Effector memory CD8-positive, alpha-beta T cell (primary cell): ENCODE data around the gene TAF6L.
A peak's percentile ranks its signal among the peaks of the same experiment; 100 is the strongest.
"Not testable (repeated sequence)": the region's sequence is repeated elsewhere in the genome, so short reads cannot be mapped to it uniquely, and the experiment has no call there.

ENCODE experiments used
- ATAC-seq: fragments of 150-1000 bp; cut with Tn5 transposase; replicated peaks from 2 replicates; pipeline ENCODE4 v1.10.0; 2021; ENCODE audit warnings: mild to moderate bottlenecking, moderate library complexity
- DNase-seq, 3 experiments: peaks; one replicate each; pipeline ENCODE4 v3.0.0; 2021
- H3K27ac Mint-ChIP-seq, 2 donors: one replicate each; pipeline ENCODE4 v1.8.0; 2022; ENCODE audit warnings: mild to moderate bottlenecking in 2 of 2, mixed read lengths in 2 of 2, moderate library complexity in 2 of 2
- H3K27me3 Mint-ChIP-seq, 2 donors: one replicate each; pipeline ENCODE4 v1.8.0; 2022; ENCODE audit warnings: mixed read lengths in 2 of 2
- H3K36me3 Mint-ChIP-seq: one replicate; pipeline ENCODE4 v1.8.0; 2022; ENCODE audit warnings: mild to moderate bottlenecking, moderate library complexity, mixed read lengths; ENCODE audit not compliant: insufficient read depth
- H3K4me1 Mint-ChIP-seq, 2 donors: one replicate each; pipeline ENCODE4 v1.8.0; 2022; ENCODE audit warnings: low read depth in 2 of 2, mixed read lengths in 2 of 2
- H3K4me3 Mint-ChIP-seq, 2 donors: one replicate each; pipeline ENCODE4 v1.8.0; 2022; ENCODE audit warnings: mild to moderate bottlenecking in 2 of 2, mixed read lengths in 2 of 2, moderate library complexity in 2 of 2
- H3K9me3 Mint-ChIP-seq, 2 donors: one replicate each; pipeline ENCODE4 v1.8.0; 2022; ENCODE audit warnings: mixed read lengths in 2 of 2

Gene TAF6L

DNA sequence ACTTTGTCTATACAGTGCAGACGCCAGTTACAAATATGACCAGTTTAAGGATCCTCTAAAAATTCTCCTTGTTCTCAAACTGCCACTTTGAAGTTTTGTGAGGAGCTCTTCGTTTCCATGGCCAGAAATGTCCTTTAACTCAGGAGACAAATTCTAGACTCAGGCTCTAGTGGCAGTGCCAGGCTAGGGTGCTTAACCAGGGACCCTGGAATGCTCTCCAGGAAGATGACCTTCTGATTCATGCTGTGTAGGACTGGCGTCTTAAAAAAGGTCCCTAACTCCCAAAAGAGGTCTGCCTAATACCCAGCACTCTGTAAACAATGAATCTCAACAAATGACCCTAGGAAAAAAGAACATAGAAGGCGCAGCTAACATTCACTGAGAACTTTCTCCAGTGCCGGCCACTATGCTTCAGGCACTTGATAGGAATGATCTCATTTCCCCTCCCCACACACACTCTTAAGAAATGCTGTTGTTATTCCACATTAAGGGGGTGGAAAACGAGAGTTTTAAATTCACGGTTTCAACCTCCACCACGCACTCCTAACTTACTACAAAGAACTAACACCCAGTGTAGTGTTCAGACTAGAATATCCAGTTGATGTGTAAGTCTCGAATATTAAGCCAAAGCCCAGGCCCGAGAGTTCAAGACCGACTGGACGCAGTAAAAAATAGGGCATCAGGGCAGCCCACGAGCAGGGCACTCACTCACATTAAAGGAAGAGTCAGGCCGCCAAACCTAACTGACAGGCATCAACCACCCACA is 33.3 kb downstream of the TAF6L start:
- H3K4me3 Mint-ChIP-seq: peak overlapping the region; percentile 95 to 98
- H3K27ac Mint-ChIP-seq: peak overlapping the region; percentile 91 to 99
- peaks cover 62% of the 10 kb centered on the region for H3K36me3 Mint-ChIP-seq
- H3K9me3 Mint-ChIP-seq: no peaks in the 10 kb centered on the region
- H3K27me3 Mint-ChIP-seq: no peaks in the 10 kb centered on the region
- H3K4me1 Mint-ChIP-seq: peaks cover 16 to 26% of the 10 kb centered on the region in 2 donors
- ATAC-seq (peak; percentile 22), DNase-seq (no peak)

GRCh38 chr11:62805076-62805892 is 34.1 kb downstream of the TAF6L start, which contains the start of gene NXF1:
Gene NXF1 (minus strand): TSS chr11:62805440. CDS start chr11:62805356, 84 bp downstream.
- Mint-ChIP-seq H3K9me3 (no peaks in the 10 kb centered on the region), H3K36me3 (peaks cover 54% of the 10 kb centered on the region), H3K4me1 (peaks cover 16 to 24% of the 10 kb centered on the region in 2 donors), H3K27ac (peak within 1 kb of the TSS; percentile 91 to 99), H3K27me3 (no peaks in the 10 kb centered on the region), H3K4me3 (peak within 1 kb of the TSS; percentile 95 to 98)
- ATAC-seq (peak; percentile 84), DNase-seq (peak; percentile 95 to 98 (median 97))

DNA sequence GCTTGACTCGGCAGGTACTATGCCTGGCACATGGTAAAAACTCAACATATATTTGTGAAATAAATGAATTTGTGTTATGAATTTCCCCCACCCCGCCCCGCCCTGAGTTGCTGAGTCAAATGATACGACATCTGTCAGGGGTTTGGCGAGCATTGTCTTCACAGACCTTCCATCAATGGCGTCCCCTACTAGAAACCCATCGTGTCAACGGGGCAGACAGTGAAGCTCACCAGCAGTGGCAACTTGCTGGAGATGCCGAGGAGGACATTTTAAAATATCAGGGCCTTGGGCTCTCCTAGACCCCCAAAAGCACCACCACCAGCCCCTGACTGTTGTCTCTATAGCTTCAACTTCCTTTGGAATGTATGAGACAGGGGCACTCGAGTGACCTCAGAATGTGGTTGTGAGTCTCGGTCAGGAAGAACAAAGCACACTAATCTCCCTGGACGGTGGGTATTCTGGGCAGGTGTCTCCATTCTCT is 34.8 kb downstream of the TAF6L start:
- Mint-ChIP-seq H3K27ac (peak overlapping the region; percentile 91 to 99), H3K36me3 (peaks cover 47% of the 10 kb centered on the region), H3K9me3 (no peaks in the 10 kb centered on the region), H3K4me3 (peak overlapping the region; percentile 95 to 98), H3K4me1 (peaks cover 16 to 25% of the 10 kb centered on the region in 2 donors), H3K27me3 (no peaks in the 10 kb centered on the region)
- DNase-seq (peak in 1 of 3 experiments; percentile 11), ATAC-seq (peak; percentile 18)

- peak overlapping the region; percentile 95 to 98 for H3K4me3 Mint-ChIP-seq
- H3K36me3 Mint-ChIP-seq: peaks cover 41% of the 10 kb centered on the region
- DNase-seq (no peak), ATAC-seq (no peak)
- H3K4me1 Mint-ChIP-seq: peaks cover 16 to 26% of the 10 kb centered on the region in 2 donors
- no peaks in the 10 kb centered on the region for H3K9me3 Mint-ChIP-seq
- no peaks in the 10 kb centered on the region for H3K27me3 Mint-ChIP-seq
- H3K27ac Mint-ChIP-seq: peak overlapping the region in 1 of 2 donors; percentile 99
Measured at GRCh38 chr11:62806611-62807121, 35.5 kb downstream of the TAF6L start.

- Mint-ChIP-seq H3K36me3 (peaks cover 28% of the 10 kb centered on the region), H3K4me3 (no peak overlapping the region), H3K4me1 (peaks cover 0 to 6% of the 10 kb centered on the region in 2 donors), H3K27ac (peak overlapping the region; percentile 39 to 79), H3K27me3 (no peaks in the 10 kb centered on the region), H3K9me3 (no peaks in the 10 kb centered on the region)
- no peak for ATAC-seq
- no peak for DNase-seq
Measured at GRCh38 chr11:62810748-62811147, 39.6 kb downstream of the TAF6L start.

- Mint-ChIP-seq H3K9me3 (no peaks in the 10 kb centered on the region), H3K4me1 (peaks cover 0 to 3% of the 10 kb centered on the region in 2 donors), H3K4me3 (no peak overlapping the region), H3K36me3 (peaks cover 36% of the 10 kb centered on the region), H3K27ac (peak overlapping the region; percentile 39 to 79), H3K27me3 (no peaks in the 10 kb centered on the region)
- ATAC-seq: no peak
- no peak for DNase-seq
Measured at GRCh38 chr11:62811659-62812058, 40.5 kb downstream of the TAF6L start.

DNA sequence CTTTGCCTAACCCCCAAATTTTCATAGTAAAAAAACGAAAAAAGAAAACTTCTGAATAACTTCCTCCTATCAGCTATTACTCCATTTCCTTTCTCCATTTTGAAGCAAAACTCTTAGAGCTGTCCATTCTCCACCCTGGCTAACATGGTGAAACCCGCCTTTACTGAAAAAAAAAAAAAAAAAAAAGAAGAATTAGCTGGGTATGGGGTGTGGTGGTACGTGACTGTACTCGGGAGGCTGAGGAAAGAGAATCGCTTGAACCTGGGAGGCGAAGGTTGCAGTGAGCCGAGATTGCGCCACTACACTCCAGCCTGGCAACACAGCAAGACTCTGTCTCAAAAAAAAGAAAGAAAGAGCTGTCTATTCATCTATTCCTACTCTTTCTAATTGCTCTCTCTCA is 45.4 kb downstream of the TAF6L start:
- no peak for DNase-seq
- Mint-ChIP-seq H3K36me3 (peaks cover 84% of the 10 kb centered on the region), H3K4me3 (no peak overlapping the region), H3K4me1 (no peaks in the 10 kb centered on the region), H3K9me3 (no peaks in the 10 kb centered on the region), H3K27ac (no peak overlapping the region), H3K27me3 (no peaks in the 10 kb centered on the region)
- no peak for ATAC-seq

DNA sequence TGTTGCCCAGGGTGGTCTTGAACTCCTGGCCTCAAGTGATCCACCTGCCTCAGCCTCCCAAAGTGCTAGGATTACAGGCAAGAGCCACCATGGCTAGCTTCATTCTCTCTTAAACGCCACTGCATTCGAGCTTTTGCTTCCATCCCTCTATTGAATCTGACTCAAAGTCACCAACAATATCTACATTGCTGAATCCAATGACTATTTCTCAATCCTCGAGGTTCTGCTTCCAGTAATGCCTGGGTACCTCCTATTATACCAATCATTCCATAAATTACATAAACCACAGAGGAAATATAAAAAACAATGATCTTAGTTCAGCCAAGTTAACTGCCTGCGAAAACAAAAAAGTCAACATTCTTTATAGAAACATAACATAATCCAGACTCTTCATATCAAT is 45.9 kb downstream of the TAF6L start:
- no peak for ATAC-seq
- H3K27ac Mint-ChIP-seq: no peak overlapping the region
- DNase-seq: no peak
- no peaks in the 10 kb centered on the region for H3K4me1 Mint-ChIP-seq
- H3K4me3 Mint-ChIP-seq: no peak overlapping the region
- no peaks in the 10 kb centered on the region for H3K9me3 Mint-ChIP-seq
- peaks cover 79% of the 10 kb centered on the region for H3K36me3 Mint-ChIP-seq
- no peaks in the 10 kb centered on the region for H3K27me3 Mint-ChIP-seq

- DNase-seq (no peak), ATAC-seq (no peak)
- Mint-ChIP-seq H3K36me3 (peaks cover 85% of the 10 kb centered on the region), H3K27ac (peak overlapping the region in 1 of 2 donors; percentile 82), H3K4me1 (peaks cover 4 to 10% of the 10 kb centered on the region in 2 donors), H3K4me3 (no peak overlapping the region), H3K9me3 (no peaks in the 10 kb centered on the region), H3K27me3 (no peaks in the 10 kb centered on the region)
Measured at GRCh38 chr11:62823677-62824076, 52.5 kb downstream of the TAF6L start.

DNA sequence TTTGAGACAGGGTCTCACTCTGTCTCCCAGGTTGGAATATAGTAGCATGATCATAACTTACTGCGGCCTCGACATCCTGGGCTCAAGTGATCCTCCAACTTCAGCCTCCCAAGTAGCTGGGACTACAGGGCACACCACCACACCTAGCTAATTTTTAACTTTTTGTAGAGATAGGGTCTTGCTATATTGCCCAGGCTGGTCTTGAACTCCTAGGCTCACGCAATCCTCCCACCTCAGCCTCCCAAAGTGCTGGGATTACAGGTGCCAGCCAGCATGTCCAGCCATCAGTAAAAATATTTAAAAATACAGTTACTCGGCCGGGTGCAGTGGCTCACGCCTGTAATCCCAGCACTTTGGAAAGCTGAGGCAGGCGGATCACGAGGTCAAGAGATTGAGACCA is 56.9 kb downstream of the TAF6L start:
- H3K4me3 Mint-ChIP-seq, ATAC-seq, DNase-seq, H3K27me3 Mint-ChIP-seq, H3K27ac Mint-ChIP-seq, H3K9me3 Mint-ChIP-seq: not testable (repeated sequence)
- Mint-ChIP-seq H3K4me1 (peaks cover 20 to 31% of the 10 kb centered on the region in 2 donors), H3K36me3 (peaks cover 79% of the 10 kb centered on the region)

- no peak for ATAC-seq
Measured at GRCh38 chr11:62830904-62831519, 59.8 kb downstream of the TAF6L start.

DNA sequence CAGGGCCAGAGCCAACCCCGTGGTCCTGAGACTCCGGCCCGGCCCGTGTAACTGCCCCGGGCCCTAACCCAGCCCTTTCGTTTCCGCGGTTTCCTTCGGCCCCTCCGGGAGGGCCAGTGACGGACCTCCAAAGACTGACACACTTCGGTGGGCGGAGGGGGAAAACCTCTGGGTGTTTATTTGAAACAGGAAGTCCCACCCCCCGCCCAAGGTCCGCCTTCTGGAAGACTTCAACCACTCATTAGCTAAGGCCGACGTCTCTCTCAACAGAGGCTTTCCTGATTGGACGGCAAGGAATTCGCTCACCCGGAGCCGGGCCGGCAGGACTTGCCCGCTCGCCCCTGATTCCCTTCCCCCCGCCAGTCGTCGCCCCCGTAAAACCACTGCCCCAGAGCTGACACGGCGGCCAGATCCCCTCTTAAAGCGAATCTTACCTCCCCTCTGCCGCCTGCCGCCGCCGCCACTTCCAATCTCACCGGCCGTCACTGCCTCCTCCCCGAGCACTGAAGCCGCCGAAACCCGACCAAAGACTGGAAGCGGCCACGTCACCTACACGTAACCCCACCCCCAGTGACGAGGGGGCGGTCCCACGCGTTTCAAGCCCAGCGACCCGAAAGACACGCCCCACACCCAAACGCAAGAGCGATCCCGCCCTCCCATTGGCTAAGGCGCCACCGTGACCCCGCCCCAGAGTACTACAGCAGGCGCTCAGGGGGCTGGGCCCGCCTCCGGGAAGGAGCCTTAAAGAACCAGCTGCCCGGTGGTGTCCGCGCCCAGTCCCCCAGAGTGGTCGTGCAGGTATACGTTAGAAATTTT is 60.5 kb downstream of the TAF6L start, which contains the start of gene STX5:
STX5 (minus strand) TSS at position 532 of the 816 bp plus-strand sequence. CDS start 808 bp downstream, outside the sequence.
- Mint-ChIP-seq H3K27ac (peak within 1 kb of the TSS; percentile 97 to 99), H3K4me3 (peak within 1 kb of the TSS; percentile 95 to 96), H3K27me3 (no peaks in the 10 kb centered on the region), H3K36me3 (peaks cover 68% of the 10 kb centered on the region), H3K9me3 (no peaks in the 10 kb centered on the region), H3K4me1 (peaks cover 31 to 32% of the 10 kb centered on the region in 2 donors)
- peak; percentile 89 for ATAC-seq
- DNase-seq: peak; percentile 99 to 100 (median 100)

More at GRCh38 chr11:62830904-62831519, 59.8 kb downstream of the TAF6L start:
- peaks cover 73% of the 10 kb centered on the region for H3K36me3 Mint-ChIP-seq
- peak overlapping the region; percentile 97 to 99 for H3K27ac Mint-ChIP-seq
- H3K27me3 Mint-ChIP-seq: no peaks in the 10 kb centered on the region
- H3K9me3 Mint-ChIP-seq: no peaks in the 10 kb centered on the region
- no peak for DNase-seq
- H3K4me1 Mint-ChIP-seq: peaks cover 31 to 32% of the 10 kb centered on the region in 2 donors
- H3K4me3 Mint-ChIP-seq: peak overlapping the region; percentile 95 to 96
